NCI-H2196 treated with DMSO at 0.1 percent for 48 hours (cell line): Measurements from ENCODE around the gene CIRBP.

ENCODE experiments used
- DNase-seq: peaks from one replicate; lab custom pipeline; 2025; ENCODE audit not compliant: unreplicated experiment; lab: John Stamatoyannopoulos, UW

CIRBP gene

DNA sequence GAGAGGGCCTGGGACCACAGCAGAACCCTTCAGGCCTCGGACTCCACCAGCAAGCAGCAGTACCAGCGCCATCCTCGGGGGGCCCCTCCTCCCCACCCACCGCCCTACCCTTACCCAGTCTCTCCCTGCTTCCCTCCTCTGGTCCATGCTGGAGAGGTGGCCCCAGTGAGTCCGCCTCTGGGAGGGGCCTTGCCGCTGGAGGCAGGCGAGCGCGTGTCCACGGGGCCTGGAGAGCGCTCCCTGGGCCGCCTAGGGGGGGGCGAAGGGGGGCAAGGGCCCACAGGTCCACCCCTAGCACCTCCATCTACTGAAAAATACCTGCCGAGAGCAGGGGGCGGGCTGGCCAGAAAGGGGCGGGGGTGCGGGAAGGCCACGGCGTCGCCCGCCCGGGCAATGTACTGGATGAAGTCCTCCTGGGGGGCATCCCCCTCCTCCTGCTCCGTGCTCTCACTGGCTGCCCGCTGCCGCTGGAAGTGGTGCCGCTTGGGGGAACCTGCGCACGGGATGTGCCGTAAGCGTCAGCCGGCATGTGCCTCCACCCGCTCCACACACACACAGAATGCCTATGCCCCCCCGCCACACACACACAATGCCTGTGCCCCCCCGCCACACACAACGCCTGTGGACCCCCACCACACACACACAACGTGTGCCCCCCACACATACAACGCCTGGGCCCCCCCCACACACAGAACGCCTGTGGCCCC, 38.2 kb upstream of the CIRBP start:
- no peak for DNase-seq

DNA sequence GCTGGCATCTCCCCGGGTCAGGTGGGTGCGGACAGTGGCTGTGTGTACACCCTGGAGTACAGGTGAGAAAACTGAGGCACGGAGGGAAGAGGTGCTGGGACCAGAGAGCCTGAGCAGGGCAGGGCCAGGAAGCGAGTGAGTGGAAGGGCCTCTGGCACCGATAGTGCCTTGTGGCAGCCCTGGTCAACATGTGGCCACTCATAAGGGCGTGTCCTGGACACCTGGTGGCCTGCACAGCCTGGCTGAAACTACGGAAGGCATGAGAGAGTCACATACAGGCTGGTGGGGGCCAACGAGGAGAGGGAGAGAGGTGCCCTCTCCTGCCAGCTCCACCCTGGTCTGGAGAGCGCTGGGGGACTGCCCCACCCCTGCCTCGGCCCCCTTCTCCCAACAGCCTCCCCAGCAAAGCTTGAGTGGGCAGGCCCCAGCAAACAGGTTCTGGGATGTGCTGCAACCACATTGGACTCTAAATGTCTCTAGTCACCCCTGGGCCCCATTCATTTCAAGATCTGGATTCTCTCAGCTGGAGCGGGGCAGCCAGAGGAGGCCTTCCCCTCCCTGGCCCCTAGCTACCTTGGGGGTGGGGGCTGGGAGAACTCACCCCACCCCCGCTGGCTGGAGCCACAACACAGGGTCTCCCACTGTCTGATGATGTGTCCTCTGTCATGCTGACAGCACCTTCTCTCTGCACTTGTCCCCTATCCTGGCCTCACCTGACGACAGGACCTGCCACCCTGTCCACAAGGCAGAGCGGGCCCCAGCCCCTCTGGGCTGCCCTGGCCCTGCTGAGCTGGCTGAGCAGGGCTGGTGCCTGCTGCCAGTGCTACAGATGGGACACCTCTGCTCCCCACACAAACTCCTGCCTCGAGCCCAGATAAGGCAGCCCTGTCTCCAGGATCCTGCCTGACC, 37.1 kb upstream of the CIRBP start:
- DNase-seq = no peak

DNA sequence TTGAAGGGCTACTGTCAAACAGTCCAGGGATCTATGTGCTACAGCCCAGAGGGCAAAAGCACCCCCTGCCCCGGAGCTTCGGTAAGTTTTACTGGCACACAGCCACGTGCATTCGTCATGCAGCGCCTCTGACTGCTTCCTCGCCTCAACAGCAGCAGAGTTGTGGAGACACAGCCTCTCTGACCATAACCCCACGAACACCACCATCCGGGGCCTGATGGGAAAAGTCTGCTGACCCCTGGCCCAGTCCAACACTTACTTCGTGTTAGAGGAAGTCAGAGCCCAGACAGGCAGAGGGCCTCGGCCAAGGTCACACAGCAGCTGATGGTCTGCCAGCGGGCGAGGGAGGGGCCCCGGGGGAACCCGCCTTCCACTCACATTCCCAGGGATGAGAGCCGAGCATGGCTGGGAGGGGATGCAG, 36.5 kb upstream of the CIRBP start:
- DNase-seq = no peak

DNA sequence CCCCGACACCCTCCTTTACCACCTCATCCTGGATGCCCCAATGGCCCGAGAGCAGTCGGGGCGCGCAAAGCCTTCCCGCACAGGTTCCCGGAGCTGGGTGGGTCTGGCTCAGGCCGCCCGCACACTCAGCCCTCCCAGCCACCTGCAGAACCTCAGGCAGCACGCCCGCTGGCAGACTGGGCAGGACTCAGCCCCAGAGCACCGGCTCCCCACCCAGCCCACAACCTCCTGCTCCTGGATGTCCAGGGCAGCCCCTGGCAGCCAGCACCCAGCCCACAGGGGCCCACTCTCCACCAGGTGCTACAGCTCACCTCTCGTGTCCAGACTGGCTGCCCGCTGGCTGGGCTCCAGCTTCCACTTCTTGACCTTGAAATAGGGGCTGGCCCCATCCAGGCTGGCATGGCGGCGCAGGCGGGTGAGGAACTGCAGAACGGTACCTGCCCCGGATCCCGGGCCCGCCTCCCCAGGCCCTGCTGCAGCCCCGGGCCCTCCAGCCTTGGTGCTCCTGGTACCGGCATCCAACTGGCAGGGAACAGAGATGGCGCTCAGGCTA, 35.9 kb upstream of the CIRBP start:
- DNase-seq = no peak

DNA sequence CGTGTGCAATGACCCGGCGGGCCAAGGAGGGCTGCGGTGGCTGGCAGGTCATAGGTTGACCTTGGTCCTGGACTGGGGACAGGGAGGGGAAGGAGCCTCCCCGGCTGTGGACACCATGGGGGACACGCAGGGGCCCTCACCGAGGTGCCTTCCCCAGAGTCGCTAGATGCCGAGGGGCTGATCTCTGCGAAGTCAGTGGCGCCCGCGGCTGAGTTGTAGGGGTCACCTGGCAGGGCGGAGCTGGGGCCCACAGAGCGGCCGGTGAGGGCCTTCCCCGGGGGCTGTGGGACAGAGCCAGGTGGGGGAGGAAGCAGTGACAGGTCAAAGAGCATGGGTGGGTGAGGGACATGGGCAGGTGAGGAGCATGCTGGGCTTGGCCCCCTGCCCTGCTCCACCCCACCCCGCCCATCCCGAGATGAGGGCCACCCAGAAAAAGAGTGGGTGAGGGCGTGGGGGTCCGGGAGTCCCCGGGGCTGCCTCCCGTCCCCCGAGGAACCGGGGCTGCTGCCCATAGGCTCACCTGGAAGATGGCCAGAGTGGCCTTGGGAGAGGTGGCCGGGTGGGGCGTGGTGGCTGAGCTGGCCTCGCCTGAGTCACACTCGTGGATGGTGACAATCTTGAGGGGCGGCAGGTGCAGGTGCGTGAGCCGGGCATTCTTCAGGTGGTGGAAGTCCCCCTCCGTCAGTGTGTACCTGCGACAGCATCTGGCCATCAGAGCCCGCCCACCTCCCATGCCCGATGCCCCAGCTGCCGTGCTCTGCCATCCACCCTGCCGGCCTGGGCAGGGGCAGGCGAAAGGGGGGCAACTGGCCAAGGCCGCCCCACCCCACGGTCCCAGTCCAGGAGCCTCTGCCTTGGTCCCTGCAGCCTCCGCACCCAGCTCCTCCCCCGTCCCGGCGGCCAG, 34.8 kb upstream of the CIRBP start:
- DNase-seq = no peak

DNA sequence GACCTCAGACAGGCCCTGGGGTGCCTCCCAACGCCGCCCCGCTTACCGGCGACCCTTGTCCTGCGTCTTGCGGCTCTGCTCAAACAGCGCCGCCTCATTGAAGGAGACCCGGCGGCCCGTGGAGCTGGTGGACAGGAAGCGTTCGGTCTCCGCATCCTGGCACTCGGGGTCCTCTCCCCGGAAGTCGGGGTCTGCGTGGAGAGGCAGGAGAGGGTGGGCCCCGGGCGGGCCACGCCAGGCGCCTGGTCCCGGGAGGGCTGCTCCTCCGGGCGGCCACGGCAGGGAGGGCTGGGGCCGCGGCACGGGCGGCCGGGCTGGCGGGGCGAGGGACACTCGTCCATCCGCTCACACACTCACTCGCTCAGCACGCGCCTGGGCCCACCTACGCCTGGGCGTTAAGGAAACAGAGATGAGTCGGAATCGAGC, 34.2 kb upstream of the CIRBP start:
- no peak for DNase-seq

DNA sequence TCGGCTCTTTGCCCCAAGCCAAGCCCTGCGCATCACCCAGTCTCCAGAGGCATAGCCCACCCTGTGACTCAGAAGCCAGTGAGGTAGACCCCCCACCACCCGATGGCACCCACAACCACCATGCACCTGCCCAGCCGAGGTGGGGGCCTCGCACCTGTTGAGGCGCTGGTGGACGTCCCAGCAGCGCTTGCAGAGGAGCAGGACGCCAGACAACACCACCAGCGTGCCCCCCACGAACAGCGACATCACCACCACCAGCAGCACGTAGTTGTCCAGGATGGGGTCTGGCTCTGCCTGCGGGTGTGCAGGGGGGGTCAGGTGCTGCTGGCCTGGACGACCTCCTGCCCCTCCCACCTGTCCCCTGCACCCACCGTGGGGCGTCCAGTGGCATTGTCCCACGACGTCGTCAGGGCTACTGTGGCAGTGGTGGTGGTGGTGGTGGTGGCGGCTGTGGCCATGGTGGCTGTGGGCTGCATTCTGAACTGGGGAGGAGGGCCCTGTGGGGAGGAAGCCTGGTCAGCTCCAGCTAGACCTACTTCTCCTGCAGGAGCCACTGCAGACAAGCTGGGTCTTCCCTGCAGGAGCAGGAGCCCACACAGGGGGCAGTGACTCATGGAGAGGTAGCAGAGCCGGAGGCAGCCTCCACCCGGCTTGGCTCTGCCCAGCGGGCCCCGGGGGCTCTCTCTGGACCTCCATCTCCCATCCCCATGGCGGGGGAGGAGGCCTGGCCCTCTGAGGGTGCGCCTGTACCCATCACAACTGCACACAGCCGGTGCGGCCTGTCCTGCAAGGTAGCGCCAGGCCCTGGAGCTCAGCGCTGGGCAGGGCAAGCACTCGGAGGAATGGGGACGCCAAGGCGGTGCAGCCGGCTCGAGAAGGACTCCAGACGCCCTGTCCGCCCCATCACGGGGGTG, 33.2 kb upstream of the CIRBP start:
- no peak for DNase-seq

DNA sequence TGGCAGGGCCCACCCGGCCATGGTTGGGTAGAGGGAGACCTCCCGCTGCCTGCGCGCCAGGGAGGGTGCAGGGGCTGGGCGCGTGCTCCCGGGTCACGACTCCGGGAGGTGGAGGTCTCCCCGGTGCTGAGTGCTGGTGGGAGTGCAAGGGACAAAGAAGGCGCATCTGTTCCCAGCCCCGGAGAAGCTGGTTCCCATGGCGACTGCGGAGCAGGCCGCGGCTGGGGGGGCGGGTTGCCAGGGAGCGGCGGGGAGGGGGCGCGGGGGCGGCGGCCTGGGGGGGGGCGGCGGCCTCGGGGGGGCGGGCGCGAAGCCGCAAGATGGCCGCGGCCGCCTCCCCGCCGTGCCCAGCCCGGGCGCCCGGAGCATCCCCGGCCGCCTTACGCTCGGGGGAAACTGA, 32.6 kb upstream of the CIRBP start:
- DNase-seq = no peak

DNA sequence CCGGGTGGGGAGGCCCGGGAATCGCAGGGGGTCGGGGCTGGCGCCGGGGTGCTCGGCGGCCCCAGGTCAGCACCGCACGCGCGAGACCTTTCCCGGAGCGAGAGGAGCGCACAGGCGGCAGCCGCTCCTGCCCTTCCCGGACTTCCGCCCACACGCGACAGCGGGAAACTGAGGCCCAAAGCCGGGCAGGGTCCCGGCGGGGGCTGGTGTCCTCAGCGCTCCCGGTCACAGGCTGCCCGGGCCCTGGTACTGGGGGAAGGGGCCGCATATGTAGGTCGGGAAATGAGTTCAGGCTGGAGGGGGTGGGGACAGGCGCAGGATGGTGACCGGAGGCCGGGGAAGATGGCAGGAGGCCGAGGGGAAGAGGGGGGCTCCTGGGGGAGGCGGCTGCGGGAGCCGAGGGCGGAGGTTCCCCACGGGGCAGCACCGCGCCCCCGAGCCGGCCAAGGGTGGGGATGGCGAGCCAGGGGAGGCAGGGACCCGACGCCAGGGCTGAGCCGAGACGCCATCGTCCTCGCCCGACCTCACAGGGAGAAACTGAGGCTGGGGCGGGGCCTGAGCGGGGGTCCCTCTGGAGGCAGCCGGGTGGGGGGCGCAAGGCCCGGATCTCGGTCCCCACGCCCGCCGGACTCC, 32.0 kb upstream of the CIRBP start:
- no peak for DNase-seq

DNA sequence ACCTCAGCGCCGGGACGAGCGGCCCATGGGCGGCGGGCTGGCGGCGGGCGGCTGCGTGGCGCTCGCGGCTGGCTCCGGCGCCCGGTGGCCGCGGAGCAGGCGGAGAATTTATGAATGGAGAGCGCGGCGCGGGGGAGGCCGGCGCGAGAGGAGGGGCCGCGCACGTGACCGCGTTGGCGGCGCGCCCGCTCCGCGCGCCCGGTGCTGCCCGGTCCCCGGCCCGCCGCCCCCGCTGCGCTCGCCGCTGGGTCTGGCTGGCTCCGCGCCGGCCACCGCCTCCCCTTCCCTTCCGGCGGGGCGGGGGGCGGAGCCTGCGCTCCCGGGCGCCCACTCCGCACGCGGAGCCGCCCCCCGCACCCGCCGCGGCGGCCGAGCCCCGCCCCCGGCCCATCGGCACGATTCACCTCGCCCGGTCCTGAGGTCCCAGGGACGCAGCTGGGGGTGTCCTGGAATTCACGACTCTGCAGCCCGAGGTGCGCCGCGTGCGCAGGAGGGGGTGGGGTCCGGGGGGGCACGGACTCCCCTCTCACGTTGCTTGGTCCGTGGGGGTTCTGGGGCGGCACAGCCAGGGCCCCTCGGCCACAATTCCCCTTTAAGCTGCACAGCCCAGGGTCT, 31.3 kb upstream of the CIRBP start, which contains the start of gene CBARP:
TSS of gene CBARP (minus strand) at position 252 of the 615 bp plus-strand sequence. CDS start 1,905 bp downstream, outside the sequence.
- DNase-seq = peak; percentile 21

DNA sequence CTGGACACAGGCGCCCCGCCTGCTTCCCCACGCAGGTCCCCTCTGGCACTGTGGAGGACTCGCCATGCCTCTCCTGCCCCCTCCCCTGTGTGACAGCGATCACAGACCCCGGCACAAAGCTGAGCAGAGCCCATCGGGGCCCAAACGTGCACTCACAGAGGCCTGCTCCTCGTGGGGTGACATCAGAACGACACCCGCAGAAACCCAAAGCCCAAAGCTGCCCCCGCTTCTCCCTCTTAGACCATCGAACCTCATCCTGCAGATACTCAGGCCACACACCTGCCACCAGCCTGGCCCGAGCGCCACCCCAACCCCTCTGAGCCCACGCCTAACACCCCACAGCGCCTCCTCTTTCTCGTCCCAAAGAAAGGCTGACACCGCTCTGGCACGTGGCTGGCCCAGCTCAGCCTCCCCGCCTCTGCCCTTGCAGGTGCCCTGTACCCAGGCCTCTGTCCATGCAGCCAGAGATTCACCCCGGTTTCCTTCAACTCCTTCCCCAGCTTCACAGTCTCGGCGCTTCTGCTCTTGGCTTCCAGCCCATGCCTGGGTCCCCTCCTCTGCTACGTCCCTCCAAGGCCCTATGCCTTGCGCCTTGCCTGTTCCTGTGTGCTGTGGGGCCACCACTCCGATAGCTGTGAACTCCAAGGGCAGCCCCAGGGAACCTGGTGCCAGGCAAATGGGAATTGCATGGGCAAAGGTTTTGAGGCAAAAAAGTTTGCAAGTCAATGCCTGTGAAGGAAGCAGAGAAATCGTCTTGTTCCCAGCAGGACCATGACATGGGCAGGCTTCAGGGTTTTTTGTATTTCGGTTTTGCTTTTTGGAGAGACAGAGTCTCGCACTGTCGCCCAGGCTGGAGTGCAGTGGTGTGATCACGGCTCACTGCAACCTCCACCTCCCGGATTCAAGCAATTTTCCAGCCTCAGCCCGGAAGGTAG, 30.5 kb upstream of the CIRBP start:
- no peak for DNase-seq

DNA sequence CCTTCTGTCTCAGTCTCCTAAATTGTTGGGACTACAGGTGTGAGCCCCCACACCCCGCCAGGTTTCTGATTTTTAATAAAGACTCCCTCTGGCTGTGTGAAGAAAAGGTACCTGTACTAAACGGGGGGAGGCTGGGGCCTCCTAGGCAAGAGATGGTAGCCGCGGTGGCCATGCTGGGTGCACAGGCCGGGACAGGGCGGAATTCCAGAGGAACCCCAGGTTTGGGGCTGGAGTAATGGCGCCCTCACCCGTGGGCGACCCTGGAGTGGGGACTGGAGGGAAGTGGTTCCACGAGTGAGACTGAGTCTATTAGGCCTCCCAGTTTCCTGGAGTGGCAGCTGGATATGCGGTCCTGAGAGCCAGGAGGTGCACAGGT, 29.7 kb upstream of the CIRBP start:
- no peak for DNase-seq

DNA sequence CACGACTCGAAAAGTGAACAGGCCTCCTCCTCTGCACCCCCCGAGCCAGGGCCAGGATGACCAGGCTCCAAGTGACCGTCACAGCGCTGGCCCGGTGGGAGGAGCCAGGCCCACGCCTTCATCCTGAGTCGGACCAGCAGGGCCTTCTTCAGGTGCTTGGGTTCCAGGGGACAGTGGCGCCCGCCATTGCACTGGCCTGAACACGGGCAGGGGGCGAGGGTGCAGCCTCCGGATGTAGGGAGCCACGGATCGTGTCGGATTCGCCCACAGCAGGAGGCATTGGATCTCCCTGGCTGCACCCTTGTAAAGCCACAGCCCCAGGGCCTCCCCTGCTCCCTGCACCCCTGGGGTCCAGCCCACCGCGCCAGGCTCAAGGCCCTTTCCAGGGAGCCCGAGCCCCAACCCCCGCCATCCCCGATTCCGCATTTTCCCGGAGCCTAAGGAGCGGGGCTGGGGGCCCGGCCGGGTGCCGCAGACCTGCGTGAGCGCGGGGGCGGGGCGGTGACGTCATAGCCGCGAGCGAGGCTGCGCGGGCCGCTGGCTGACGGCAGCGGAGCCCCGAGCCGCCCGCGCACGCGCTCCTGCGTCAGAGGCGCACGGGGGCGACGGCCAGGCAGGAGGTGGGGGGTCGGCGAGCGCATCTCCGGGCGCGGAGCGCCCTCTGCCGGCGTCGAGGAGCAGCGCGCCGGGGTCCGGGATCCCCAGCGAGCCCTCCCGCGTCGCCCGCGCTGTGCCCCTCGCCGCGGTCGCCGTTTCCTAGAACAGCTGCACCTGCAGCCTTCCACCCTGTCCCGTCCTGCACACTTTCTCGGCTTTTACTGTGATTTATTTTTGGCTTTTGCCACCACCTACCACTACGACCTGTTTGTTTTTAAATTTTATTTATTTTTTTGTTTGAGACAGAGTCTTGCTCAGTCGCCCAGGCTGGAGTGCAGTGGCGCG, 29.1 kb upstream of the CIRBP start:
- DNase-seq = peak; percentile 77

DNA sequence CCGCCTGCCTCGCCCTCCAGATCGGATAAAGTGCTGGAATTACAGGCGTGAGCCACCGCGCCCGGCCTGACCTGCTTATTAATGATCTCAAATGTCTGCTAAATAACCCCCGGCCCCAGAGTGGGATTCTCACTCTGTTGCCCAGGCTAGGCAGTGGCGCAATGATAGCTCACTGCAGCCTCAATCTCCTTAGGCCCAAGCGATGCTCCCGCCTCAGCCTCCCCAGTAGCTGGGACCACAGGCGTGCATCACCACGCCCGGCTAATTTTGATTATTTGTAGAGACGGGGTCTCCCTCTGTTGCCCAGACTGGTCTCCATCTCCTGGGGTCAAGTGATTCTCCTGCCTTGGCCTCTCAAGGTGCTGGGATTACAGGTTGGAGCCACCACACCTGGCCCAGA, 28.2 kb upstream of the CIRBP start:
- no peak for DNase-seq

DNA sequence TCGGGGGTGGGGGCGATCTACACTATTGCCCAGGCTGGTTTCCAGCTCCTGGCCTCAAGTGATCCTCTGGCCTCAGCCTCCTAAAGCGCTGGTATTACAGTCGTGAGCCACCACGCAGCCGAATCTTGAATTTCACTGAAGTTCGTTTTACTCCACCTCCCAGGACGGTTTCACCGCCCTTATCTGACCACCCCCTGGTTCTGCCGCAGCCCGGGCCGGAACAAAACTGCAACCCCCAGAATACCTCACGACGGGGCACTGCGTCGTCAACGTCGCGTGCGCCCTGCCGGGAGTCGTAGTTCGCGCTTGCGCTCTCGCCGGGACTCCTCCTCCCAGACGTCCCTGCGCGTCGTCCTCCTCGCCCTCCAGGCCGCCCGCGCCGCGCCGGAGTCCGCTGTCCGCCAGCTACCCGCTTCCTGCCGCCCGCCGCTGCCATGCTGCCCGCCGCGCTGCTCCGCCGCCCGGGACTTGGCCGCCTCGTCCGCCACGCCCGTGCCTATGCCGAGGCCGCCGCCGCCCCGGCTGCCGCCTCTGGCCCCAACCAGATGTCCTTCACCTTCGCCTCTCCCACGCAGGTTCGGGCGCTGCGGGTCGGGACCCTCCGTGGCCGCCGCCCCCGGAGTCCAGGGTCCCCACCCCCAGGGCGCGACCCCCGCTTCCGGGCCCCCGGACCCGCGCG, 27.6 kb upstream of the CIRBP start, which contains the start of gene ATP5F1D:
TSS of gene ATP5F1D (plus strand) at position 335 of the 679 bp plus-strand sequence. CDS start at position 435, 100 bp downstream.
- DNase-seq = peak; percentile 92
